GM19455 (cell line): ENCODE results near the gene SRD5A1.
A peak's percentile ranks its signal among the peaks of the same experiment; 100 is the strongest.

ENCODE experiments used
- ATAC-seq: cut with Tn5 transposase; IDR thresholded peaks from one replicate; pipeline ENCODE4 v1.9.1; 2021; ENCODE audit not compliant: unreplicated experiment

Gene SRD5A1

DNA sequence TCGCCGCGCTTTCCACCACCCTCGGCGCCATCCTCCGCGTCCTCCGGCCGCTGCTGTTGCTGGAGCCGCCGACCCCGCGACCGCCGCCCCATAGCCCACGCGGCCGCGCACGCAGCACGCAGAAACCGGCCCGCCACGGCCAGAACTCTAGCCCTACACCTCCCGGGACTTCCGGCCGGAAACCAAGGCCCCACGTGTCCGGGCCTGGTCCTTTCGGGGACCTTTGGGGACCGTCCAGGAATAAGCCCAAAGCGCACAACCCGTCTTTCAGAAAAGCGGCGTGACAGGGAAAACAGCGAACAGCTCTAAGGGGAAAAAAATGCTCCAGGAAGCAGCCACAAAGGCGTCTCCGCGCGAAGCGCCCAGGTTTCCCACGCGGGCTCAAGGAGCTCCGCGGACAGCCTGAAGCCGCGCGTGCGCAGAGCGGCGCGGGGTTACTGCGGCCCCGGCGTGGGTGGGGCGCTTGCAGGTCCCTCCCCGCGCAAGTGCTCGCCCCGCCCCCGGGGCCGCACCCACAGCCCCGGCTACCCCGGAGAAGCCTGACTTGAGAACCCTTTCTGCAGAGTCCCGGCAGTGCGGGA lies at the start of gene SRD5A1, which contains the start of gene NSUN2:
Gene SRD5A1, plus strand, starts transcription at position 553 of the 581 bp plus-strand sequence. CDS start 137 bp downstream, outside the sequence.
Gene NSUN2, minus strand, starts transcription at position 157 of the 581 bp plus-strand sequence. Its CDS starts 65 bp downstream, at position 92.
- ATAC-seq: peak; percentile 94

DNA sequence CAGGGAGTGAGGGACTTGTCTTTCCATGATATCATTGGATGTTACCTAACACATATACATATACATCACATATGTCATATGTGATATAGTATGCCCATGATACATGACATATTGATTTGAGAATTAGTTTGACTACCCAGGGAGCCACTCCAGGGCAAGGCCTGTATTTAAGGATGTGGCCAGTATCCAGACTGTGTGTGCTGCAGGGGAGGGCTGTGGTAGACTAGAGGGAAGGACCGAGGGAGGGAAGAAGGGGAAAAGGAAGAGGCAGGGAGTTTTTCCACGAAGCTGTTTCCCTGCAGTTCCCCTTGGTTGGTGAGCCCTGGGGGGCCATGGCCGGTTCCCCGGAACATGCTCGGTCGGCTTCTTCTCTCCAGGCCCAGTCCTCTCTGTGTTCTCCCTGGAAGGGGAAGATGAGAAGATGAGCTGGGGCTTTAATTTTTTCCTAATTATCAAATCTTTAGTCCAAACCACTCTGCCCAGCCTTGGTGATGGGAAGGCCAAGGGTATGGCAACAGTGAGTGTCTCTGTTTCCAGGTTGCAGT lies 49.1 kb upstream of the SRD5A1 start:
- ATAC-seq: no peak

DNA sequence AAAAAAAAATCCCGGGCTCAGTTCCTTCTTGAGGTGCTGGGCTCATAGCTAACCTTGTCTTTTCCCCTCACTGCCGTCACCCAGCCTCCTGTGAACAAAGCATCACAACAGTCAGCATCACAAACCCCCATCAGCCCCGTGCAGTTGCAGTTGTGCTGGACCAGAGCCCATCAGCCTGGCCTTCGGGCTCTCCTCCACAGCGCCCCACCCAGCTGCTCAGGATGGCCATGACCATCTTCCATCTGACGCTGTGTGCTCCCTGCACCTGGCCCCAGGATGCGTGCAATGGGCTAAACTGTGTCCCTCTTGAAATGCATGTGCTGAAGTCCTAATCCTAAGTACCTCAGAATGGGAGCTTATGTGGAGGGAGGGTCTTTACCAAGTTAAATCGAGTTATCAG lies 48.5 kb upstream of the SRD5A1 start:
- ATAC-seq: no peak

- no peak for ATAC-seq
Observed at GRCh38 chr5:6585168-6585567, 48.1 kb upstream of the SRD5A1 start.

DNA sequence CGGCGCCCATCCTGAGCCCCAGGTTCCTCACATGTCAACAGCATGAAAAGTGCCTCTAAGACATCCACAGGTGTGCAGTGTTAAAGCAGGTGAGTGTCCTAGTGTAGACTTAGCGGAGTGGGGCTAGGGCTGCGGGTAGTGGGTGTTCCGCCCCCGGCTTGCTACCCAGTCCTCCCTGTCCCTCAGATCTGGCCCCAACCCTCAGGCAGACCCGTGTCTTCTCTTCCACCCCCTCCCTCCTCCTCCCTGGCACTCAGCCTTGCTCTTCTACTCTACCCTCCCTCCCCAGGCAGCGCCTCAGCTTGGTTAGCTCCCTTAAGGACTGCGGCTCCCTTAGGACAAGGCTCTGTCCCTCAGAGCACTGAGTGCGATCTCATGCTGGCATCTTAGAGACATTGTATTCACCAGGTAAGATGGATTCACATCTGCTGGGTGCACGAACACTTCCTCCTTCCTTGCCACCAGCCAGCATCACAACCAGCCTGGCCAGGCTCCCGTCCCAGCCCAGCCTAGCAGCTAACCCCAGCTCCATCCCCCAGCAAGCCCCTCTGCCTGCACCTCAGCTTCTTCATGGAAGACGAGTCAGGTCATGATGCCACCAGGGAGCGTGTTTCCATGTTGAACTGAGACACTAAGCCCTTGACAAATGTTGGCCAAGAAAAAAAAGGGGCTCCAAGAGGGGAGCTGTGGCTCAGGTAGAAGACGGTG lies 47.1 kb upstream of the SRD5A1 start:
- no peak for ATAC-seq

DNA sequence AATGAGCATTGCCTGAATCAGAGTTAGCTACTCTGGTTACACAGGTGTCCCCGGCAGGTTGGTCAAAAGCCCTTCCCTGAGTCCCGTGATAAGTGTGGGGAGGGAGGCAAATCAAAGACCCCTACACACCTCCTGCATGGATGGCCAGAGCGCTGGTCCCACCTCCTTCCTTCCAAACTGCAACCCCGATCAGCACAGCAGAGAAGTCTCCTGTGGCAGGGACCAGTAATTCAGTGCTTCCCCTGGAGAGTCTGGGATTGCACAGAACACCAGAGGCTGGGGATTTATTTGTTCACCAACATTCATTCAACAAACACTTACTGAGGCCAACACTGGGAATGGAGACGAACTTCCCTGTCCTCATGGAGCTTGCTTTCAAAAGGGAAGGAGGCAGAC lies 46.6 kb upstream of the SRD5A1 start:
- ATAC-seq: no peak

GRCh38 chr5:6587171-6587570 lies 46.1 kb upstream of the SRD5A1 start:
- ATAC-seq: no peak

DNA sequence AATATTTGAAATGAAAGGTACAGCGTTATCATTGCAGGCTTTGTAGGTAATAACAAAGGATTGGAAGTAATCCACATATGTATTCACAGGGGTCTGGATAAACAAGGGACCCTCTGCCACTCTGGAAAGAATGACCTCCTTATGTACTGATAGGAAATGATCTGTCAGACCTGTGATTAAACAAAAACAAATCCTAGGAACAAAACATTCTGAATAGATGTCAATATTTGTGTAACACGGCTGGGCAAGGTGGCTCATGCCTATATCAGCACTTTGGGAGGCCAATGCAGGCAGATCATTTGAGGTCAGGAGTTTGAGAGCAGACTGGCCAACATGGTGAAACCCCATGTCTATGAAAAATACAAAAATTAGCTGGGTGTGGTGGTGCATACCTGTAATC lies 42.7 kb upstream of the SRD5A1 start:
- ATAC-seq: no peak

DNA sequence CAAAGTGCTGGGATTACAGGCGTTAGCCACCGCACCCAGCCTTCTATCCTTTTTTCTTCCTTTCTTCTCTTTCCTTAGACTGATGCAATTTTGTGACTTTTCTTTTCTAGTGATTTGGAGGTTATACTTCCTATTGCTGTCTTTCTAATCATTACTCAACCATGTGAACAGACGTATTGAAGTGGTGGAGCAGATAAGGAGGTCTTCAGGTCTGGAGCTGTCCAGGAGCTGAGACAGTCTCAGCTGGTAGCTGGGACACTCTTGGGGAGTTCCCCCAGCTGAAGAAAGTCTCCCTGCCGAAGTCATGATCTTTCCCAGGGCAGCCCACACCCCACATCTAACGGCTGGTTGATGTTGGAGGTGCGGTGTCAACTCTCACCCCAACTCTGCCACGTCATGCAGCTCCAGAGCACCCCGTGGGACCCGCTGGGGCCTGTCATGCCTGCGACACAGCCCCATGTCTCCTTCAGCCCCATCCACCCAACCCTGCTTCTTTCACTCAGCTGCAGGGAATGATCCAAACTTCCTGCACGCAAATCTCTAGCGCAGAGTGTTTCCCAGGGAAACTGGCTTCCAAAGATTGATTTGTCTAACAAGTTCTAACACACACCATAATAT lies 41.5 kb upstream of the SRD5A1 start:
- no peak for ATAC-seq

- ATAC-seq: no peak
Observed at GRCh38 chr5:6592601-6593000, 40.6 kb upstream of the SRD5A1 start.

DNA sequence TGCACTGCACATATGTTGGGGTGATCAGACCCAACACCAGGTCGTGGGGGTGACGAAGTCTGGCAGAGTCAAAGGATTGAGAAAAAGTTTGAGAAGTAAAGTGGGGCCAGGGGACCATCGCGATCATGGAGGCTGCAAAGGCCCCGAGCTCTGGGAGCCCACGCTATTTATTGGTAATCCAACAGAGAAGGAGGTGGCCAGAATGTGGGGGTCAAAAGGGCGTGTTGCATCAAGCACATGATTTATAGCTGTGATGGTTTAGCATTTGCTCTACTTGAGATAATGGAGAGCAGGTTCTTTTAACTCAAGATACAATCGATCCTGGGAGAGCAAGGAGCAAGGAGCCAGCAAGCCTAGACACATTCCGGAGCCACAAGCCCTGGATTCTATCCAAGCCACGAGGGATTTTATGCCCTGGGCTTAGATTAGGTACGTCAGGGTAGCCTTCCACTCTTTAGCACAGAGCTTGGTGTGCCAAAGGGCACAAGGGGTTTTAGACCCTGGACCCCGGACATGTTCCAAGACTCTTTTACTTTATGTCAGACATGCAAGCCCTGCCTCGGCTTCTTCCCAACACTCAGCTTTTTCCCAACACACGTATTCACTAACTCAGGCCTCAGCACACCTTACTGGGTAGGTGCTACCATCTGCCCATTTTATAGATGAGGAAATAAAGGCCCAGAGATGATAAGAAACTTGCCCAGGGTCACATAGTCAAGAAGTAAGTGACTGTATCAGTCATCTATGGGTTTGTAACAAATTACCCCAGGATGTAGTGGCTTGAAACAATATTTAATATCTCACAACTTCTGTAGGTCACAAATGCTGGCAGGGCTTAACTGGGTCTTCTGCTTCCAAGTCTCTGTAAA lies 39.9 kb upstream of the SRD5A1 start:
- ATAC-seq: no peak

GRCh38 chr5:6594066-6594465 lies 39.2 kb upstream of the SRD5A1 start:
- ATAC-seq: no peak

- no peak for ATAC-seq
Observed at GRCh38 chr5:6595405-6595804, 37.8 kb upstream of the SRD5A1 start.

DNA sequence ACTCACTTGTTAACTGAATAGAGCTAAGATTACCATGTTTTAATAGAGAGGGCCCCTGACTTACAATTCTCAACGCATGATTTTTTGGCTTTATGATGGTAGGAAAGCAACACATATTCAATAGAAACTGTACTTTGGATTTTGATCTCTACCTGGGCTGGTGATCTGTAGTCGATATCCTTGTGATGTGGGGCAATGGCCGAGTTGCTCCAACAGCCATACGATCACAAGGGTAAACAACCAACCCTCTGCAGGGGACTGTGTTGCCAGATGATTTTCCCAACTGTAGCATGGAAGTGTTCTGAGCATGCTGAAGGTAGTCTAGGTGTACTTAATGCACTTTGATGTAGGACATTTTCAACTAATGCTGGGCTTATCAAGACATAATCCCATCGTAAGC lies 36.9 kb upstream of the SRD5A1 start:
- no peak for ATAC-seq

DNA sequence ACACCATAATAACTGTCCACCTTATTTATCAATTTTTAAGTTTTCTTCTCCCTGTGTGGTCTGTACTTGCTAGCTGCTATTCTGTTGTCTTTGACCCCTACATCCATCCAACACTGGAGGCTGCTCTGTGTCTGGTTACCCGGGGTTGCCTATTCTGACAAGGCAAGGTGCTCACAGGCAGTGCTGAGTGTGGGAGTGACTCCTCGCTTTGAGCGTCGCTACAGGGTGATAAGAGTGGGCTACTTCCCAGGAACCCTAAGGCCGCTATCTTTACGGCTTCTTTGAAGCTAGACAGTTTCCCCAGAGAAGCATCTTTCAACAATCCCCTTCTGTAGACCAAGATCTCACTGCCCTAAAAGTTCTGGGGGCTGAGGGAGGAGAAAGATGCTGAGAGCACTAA lies 35.7 kb upstream of the SRD5A1 start:
- ATAC-seq: no peak

GRCh38 chr5:6598351-6598900 lies 34.8 kb upstream of the SRD5A1 start:
- no peak for ATAC-seq

DNA sequence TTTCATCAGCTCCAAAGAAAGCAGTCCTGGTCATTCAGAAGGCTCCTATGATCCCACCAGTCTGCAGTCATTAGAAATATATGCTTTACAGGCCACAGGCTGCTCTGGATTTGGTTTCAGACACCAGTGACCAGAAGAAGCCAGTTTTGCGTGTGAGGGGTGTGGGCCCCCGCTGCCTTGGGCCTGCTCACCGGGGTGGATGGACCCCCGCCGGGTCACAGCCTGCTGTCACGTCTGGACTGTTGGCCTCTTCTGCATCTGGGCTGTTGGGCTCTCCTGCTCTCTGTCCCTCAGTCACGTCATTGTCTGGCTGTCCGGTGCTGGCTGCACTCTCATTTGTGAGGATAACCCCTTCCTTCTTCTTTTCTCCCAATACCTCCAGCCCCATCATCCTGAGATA lies 33.5 kb upstream of the SRD5A1 start:
- ATAC-seq: no peak

DNA sequence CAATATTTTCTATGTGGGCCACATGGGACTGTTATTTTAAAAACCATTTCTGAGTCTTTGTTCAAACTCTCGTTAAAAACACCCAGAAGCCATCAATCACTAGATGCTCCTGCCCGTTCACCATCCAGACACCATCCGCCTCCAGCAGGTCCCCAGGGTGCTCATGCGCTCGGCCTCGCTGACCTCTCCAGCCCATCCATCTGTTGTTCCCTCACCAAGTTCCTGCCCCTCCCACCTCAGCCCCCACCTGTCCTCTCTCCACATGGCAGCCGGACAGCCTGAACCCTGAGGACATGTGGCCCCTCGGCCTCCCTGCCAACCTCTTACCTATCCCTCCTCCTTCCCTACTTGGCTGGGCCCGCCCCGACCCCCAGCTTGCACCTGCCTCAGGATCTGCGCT lies 32.0 kb upstream of the SRD5A1 start:
- ATAC-seq: no peak

DNA sequence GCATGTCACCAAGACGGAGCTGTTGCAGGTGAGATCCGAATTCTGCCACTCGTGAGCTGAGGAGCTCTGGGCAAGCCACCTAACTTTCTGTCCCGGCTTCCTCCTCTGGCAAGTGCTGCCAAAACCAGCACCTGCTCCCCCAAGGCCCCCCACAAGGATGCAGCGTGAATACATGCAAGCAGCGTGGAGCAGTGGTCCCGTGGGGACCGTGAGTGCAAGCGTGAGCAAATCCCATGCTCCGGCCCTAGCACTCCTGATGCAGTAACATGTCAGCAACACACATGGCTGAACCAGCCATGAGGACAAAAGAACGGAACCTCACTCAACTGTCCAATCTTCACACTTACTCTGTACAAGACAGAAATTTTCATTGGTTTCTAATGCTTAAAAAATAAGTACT lies 31.4 kb upstream of the SRD5A1 start:
- ATAC-seq: no peak

DNA sequence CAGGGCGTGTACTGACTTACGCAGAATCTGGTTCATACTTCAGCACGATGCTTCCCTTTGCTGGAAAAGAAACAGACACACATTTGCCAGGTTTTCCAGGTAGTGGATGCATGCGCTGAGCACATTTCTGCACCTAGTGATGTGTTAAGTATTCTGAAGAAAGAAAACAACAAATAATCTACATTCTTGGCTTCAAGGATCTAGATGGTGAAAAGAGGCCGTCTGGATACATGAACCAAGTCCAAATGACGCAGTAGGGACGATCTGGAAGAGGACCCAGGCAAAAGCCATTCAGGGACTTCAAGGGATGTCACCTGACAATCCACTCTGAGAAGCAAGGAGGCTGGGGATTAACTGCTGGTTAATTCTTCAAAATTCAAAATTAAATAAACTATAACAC lies 30.8 kb upstream of the SRD5A1 start:
- ATAC-seq: no peak

GRCh38 chr5:6603643-6604042 lies 29.6 kb upstream of the SRD5A1 start:
- ATAC-seq: no peak
